Type B pancreatic cell (in vitro differentiated cells): ENCODE results near the gene ADPRHL1. TPM values are rescaled to one million over a fixed set of nuclear protein-coding genes. Genes with fewer than 3 reads are reported as not detected.

Source experiments
- DNase-seq: peaks from one replicate; pipeline ENCODE4 v3.0.0; 2021; ENCODE audit warnings: mixed read lengths; ENCODE audit not compliant: unreplicated experiment; ENCODE audit errors: extremely low spot score
- H3K27ac Mint-ChIP-seq: 2 replicates; pipeline ENCODE4 v1.8.0; 2021; ENCODE audit warnings: mild to moderate bottlenecking, mixed read lengths
- H3K27me3 Mint-ChIP-seq: 2 replicates; pipeline ENCODE4 v1.8.0; 2021; ENCODE audit warnings: mixed read lengths
- H3K36me3 Mint-ChIP-seq: 2 replicates; pipeline ENCODE4 v1.8.0; 2021; ENCODE audit warnings: mixed read lengths
- H3K4me1 Mint-ChIP-seq: one replicate; pipeline ENCODE4 v1.8.0; 2021; ENCODE audit warnings: mixed read lengths; ENCODE audit not compliant: unreplicated experiment
- H3K4me3 Mint-ChIP-seq: 2 replicates; pipeline ENCODE4 v1.8.0; 2021; ENCODE audit warnings: mild to moderate bottlenecking, mixed read lengths
- H3K9me3 Mint-ChIP-seq: 2 replicates; pipeline ENCODE4 v1.8.0; 2021; ENCODE audit warnings: mixed read lengths
- CTCF ChIP-seq: fragments of 200-600 bp; sonication (generic); conservative IDR thresholded peaks from 2 replicates; pipeline ENCODE4 v1.5.0; 2021; ENCODE audit warnings: antibody characterized with exemption, mild to moderate bottlenecking
- total RNA-seq: library from RNA; stranded (reverse); gene quantifications from 2 replicates; pipeline ENCODE4 v1.2.1, GENCODE V29; 2021; ENCODE audit warnings: low replicate concordance

ADPRHL1 gene
- total RNA-seq, 1 donor from 2014 or later: 4.1 TPM

DNA sequence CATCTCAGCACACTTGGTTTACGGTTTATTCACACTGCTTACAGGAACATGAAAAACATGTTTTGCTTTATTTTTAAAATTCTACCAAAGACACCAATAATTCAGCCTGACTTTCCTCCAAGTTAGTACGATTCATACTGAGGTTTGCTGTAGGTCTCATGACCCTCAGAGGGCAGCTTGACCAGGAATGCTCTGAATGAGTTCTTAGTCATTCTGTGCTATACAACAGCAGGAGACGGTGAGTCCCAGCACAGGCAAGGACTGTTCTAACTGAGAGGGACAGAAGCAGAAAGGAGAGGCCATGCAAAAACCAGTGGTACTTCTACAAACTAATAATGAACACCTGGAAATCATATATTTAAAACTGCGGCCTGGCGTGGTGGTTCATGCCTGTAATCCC lies 95.8 kb downstream of the ADPRHL1 start:
- H3K9me3 Mint-ChIP-seq: no peaks in the 10 kb centered on the region
- H3K36me3 Mint-ChIP-seq: peaks cover 3% of the 10 kb centered on the region
- no peak for DNase-seq
- no peak for TF ChIP-seq CTCF
- no peak overlapping the region for H3K27ac Mint-ChIP-seq
- no peaks in the 10 kb centered on the region for H3K27me3 Mint-ChIP-seq
- H3K4me3 Mint-ChIP-seq: no peak overlapping the region
- H3K4me1 Mint-ChIP-seq: peaks cover 5% of the 10 kb centered on the region

GRCh38 chr13:113356596-113356995 lies 96.7 kb downstream of the ADPRHL1 start:
- Mint-ChIP-seq H3K36me3 (peaks cover 3% of the 10 kb centered on the region), H3K4me1 (peaks cover 5% of the 10 kb centered on the region), H3K27me3 (no peaks in the 10 kb centered on the region), H3K9me3 (no peaks in the 10 kb centered on the region), H3K27ac (no peak overlapping the region), H3K4me3 (no peak overlapping the region)
- DNase-seq: no peak
- TF ChIP-seq CTCF: no peak

DNA sequence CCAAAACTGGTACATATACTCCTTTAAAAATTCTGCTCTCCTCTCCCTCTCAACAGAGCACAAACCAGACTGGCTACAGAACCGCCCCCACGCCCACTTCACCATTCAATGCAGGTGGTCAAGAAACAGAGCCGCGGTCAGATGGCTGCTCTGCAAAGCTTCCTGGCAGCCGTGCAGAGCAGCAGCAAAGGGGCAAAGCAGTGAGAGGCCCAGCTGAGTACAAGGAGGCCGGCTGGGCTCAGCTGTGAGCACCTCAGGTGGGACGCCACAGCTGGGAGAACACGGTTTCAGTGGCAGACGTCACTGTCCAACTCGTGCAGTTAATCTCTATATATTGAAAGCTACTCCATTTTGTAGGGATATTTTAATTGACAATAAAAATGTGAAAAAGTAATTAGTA lies 97.7 kb downstream of the ADPRHL1 start:
- H3K36me3 Mint-ChIP-seq: peaks cover 3% of the 10 kb centered on the region
- no peak for DNase-seq

GRCh38 chr13:113354831-113355610 lies 98.3 kb downstream of the ADPRHL1 start:
- no peaks in the 10 kb centered on the region for H3K9me3 Mint-ChIP-seq
- peaks cover 5% of the 10 kb centered on the region for H3K4me1 Mint-ChIP-seq
- H3K27ac Mint-ChIP-seq: no peak overlapping the region
- TF ChIP-seq CTCF: no peak
- no peaks in the 10 kb centered on the region for H3K27me3 Mint-ChIP-seq
- no peak overlapping the region for H3K4me3 Mint-ChIP-seq
- peaks cover 7% of the 10 kb centered on the region for H3K36me3 Mint-ChIP-seq
- no peak for DNase-seq

More for the DNA sequence above, 97.7 kb downstream of the ADPRHL1 start:
- TF ChIP-seq CTCF: no peak
- H3K27ac Mint-ChIP-seq: no peak overlapping the region
- H3K4me3 Mint-ChIP-seq: no peak overlapping the region
- peaks cover 5% of the 10 kb centered on the region for H3K4me1 Mint-ChIP-seq
- H3K27me3 Mint-ChIP-seq: no peaks in the 10 kb centered on the region
- no peaks in the 10 kb centered on the region for H3K9me3 Mint-ChIP-seq

DNA sequence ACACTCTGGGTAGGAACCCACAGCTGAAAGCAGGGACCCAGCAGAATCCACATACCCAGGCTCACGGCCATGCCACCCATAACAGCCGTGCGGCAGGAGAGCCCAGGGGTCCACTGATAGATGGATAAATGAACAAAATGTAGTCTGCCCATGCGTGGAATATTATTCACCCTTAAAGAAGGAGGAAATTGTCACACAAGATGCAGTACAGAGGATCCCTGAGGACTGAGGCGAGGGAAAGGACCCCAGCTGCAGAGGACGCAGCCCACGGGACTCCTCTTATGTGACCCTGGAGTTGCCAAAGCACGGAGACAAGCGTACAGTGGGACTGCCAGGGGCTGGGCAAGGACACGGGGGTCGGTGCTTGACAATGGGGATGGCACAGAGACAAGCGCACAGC lies 100.0 kb downstream of the ADPRHL1 start:
- Mint-ChIP-seq H3K27ac (no peak overlapping the region), H3K36me3 (peaks cover 4% of the 10 kb centered on the region), H3K4me1 (no peaks in the 10 kb centered on the region), H3K4me3 (no peak overlapping the region), H3K27me3 (no peaks in the 10 kb centered on the region), H3K9me3 (no peaks in the 10 kb centered on the region)
- no peak for DNase-seq
- no peak for TF ChIP-seq CTCF
